NB4 (cell line): Measurements from ENCODE around the gene IL1RL2.

Source experiments
- DNase-seq: peaks from one replicate; pipeline ENCODE4 v3.0.0; 2010; ENCODE audit warnings: low read depth
- H3K4me3 ChIP-seq: one replicate; pipeline ENCODE4 v1.5.1; 2011; ENCODE audit warnings: mild to moderate bottlenecking, low read depth, low read length, moderate library complexity
- CTCF ChIP-seq: IDR thresholded peaks from one replicate; pipeline ENCODE4 v1.5.1; 2012; ENCODE audit warnings: low read depth, low read length
- MAX ChIP-seq: IDR thresholded peaks from 2 replicates; pipeline ENCODE4 v1.6.1; 2011; ENCODE audit warnings: low read depth, low read length
- MYC ChIP-seq: IDR thresholded peaks from 2 replicates; pipeline ENCODE4 v1.6.1; 2011; ENCODE audit warnings: low read depth, low read length
- POLR2A ChIP-seq: IDR thresholded peaks from 2 replicates; pipeline ENCODE4 v1.6.1; 2011; ENCODE audit warnings: mild to moderate bottlenecking; ENCODE audit not compliant: insufficient read length; ENCODE audit errors: extremely low read depth

The IL1RL2 gene

GRCh38 chr2:102226171-102226570 is 39.3 kb downstream of the IL1RL2 start:
- DNase-seq, result no peak
- no peak overlapping the region for H3K4me3 ChIP-seq
- TF ChIP-seq MAX, result no peak
- TF ChIP-seq CTCF, result no peak
- TF ChIP-seq MYC, result no peak
- TF ChIP-seq POLR2A, result no peak

GRCh38 chr2:102226612-102227391 is 40.0 kb downstream of the IL1RL2 start:
- H3K4me3 ChIP-seq, result no peak overlapping the region
- DNase-seq, result no peak

GRCh38 chr2:102229141-102229769 is 42.4 kb downstream of the IL1RL2 start:
- TF ChIP-seq CTCF, result no peak
- TF ChIP-seq MYC, result no peak
- DNase-seq, result no peak
- H3K4me3 ChIP-seq, result no peak overlapping the region

More at GRCh38 chr2:102226612-102227391, 40.0 kb downstream of the IL1RL2 start:
- TF ChIP-seq POLR2A (no peak), MYC (no peak), CTCF (no peak), MAX (no peak)

GRCh38 chr2:102230410-102230909 is 43.6 kb downstream of the IL1RL2 start:
- TF ChIP-seq MYC, result no peak
- TF ChIP-seq POLR2A, result no peak
- TF ChIP-seq CTCF, result no peak
- TF ChIP-seq MAX, result no peak
- H3K4me3 ChIP-seq, result no peak overlapping the region
- DNase-seq, result no peak

- no peak for DNase-seq
These were observed 46.5 kb downstream of the IL1RL2 start for GRCh38 chr2:102233132-102233884.

More at GRCh38 chr2:102233132-102233884, 46.5 kb downstream of the IL1RL2 start:
- H3K4me3 ChIP-seq, result no peak overlapping the region
- TF ChIP-seq CTCF (no peak), POLR2A (no peak), MAX (no peak), MYC (no peak)
